ENCODE data around the gene ELAVL1.
"Not testable (repeated sequence)": the region's sequence is repeated elsewhere in the genome, so short reads cannot be mapped to it uniquely, and the experiment has no call there.

The ELAVL1 gene

DNA sequence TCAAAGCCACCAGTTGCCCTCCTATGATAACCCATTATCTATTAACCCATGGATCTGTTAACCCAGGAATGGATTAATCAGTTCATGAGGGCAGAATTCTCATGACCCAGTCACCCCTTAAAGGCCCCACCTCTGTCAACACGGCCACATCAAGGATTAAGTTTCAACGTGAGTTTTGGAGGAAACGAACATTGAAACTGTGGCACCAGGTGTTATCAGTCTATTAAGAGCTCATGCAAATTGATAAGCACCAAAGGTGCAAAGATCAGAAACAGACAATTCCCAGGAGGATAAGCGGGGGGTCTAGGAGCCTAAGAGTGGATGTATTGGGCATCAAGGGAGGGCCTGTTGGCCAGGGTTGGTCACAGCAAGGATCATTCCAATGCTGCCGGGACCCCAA lies 19.9 kb upstream of the ELAVL1 start:
- no peaks in the 10 kb centered on the region for H3K9me3 ChIP-seq
- no peaks in the 10 kb centered on the region for H3K4me1 ChIP-seq (ENCODE audit: control insufficient read depth in 1 of 2, insufficient read depth in 1 of 2, low read depth in 1 of 2, low read length in 1 of 2)
- H3K4me3 ChIP-seq (ENCODE audit: low read depth in 1 of 2, low read length in 1 of 2) = no peak overlapping the region
- TF ChIP-seq, protein P1, sequence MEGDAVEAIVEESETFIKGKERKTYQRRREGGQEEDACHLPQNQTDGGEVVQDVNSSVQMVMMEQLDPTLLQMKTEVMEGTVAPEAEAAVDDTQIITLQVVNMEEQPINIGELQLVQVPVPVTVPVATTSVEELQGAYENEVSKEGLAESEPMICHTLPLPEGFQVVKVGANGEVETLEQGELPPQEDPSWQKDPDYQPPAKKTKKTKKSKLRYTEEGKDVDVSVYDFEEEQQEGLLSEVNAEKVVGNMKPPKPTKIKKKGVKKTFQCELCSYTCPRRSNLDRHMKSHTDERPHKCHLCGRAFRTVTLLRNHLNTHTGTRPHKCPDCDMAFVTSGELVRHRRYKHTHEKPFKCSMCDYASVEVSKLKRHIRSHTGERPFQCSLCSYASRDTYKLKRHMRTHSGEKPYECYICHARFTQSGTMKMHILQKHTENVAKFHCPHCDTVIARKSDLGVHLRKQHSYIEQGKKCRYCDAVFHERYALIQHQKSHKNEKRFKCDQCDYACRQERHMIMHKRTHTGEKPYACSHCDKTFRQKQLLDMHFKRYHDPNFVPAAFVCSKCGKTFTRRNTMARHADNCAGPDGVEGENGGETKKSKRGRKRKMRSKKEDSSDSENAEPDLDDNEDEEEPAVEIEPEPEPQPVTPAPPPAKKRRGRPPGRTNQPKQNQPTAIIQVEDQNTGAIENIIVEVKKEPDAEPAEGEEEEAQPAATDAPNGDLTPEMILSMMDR (IDR thresholded peaks at IDR 0.05) = no peak
- no peak overlapping the region for H3K27ac ChIP-seq
- no peaks in the 10 kb centered on the region for H3K36me3 ChIP-seq
- H3K27me3 ChIP-seq = no peaks in the 10 kb centered on the region

DNA sequence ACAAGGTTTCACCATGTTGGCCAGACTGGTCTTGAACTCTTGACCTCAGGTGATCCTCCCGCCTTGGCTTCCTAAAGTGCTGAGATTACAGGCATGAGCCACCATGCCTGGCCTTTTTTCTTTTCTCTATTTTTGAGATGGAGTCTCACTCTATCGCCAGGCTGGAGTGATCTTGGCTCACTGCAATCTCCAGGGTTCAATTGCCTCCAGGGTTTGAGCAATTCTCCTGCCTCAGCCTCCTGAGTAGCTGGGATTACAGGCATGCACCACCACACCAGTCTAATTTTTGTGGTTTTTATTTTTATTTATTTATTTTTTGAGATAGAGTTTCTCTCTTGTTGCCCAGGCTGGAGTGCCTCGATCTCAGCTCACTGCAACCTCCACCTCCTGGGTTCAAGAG lies 18.8 kb upstream of the ELAVL1 start:
- not testable (repeated sequence) for H3K9me3 ChIP-seq; H3K27ac ChIP-seq; H3K36me3 ChIP-seq; H3K4me1 ChIP-seq (ENCODE audit: control insufficient read depth in 1 of 2, insufficient read depth in 1 of 2, low read depth in 1 of 2, low read length in 1 of 2); H3K4me3 ChIP-seq (ENCODE audit: low read depth in 1 of 2, low read length in 1 of 2); H3K27me3 ChIP-seq

DNA sequence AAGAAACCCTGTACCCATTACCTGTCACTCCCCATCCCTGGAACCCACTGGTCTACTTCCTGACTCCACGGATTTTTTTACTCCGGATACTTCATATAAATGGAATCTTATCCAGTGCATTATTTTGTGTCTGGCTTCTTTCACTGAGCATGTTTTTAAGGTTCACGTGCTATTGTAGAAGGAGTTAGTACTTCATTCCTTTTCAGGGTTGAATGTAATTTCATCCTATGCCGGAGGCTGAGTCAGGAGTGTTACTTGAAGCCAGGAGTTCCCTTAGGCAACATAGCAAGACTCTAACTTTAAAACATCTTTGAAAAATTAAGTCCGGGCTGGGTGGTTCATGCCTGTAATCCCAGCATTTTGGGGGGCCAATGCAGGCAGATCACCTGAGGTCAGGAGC lies 17.9 kb upstream of the ELAVL1 start:
- Histone ChIP-seq H3K9me3 (no peaks in the 10 kb centered on the region), H3K4me1 (ENCODE audit: control insufficient read depth in 1 of 2, insufficient read depth in 1 of 2, low read depth in 1 of 2, low read length in 1 of 2) (no peaks in the 10 kb centered on the region), H3K4me3 (ENCODE audit: low read depth in 1 of 2, low read length in 1 of 2) (no peak overlapping the region)

DNA sequence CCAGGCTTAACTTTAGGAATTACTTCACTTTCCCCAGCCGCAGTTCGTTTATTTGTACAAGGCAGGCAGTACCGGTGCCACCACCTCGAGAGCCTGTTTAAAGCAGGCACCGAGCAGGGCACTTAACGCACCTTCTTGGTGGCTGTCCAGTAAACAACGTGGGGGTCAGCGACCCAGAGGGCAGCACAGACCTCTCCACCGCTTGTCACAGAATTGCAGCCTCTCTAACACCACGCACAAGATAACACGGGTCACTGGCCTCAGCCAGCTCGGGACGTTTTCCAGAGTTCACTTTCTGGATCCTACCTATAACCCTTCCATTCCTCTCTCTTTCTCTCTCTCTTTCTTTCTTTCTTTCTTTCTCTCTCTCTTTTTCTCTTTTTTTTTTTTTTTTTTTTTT lies 16.8 kb upstream of the ELAVL1 start:
- Histone ChIP-seq H3K27ac (no peak overlapping the region), H3K9me3 (no peaks in the 10 kb centered on the region), H3K4me1 (ENCODE audit: control insufficient read depth in 1 of 2, insufficient read depth in 1 of 2, low read depth in 1 of 2, low read length in 1 of 2) (no peaks in the 10 kb centered on the region), H3K4me3 (ENCODE audit: low read depth in 1 of 2, low read length in 1 of 2) (no peak overlapping the region), H3K36me3 (no peaks in the 10 kb centered on the region), H3K27me3 (no peaks in the 10 kb centered on the region)
- TF ChIP-seq, protein P1 (IDR thresholded peaks at IDR 0.05) = no peak

More for the DNA sequence above, 17.9 kb upstream of the ELAVL1 start:
- Histone ChIP-seq H3K27ac (no peak overlapping the region), H3K36me3 (no peaks in the 10 kb centered on the region), H3K27me3 (no peaks in the 10 kb centered on the region)
- TF ChIP-seq, protein P1 (IDR thresholded peaks at IDR 0.05) = no peak

DNA sequence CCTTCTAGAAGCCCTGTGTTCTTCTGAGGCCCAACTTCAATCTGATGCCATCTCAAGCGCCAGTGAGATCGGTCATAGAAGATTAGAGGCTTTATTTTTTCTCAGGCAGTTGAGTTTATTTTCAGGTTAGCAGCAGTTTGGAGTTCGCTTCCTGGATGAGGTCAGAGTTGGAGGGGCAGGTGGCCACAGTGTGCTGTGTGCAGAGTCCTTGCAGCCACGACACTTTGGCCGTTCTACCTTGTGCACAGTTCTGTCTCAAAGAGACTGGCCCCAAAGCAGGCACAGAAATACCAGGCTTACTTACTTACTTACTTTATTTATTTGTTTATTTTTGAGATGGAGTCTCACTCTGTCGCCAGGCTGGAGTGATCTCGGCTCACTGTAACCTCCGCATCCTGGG lies 15.9 kb upstream of the ELAVL1 start:
- Histone ChIP-seq H3K9me3 (no peaks in the 10 kb centered on the region), H3K27me3 (no peaks in the 10 kb centered on the region), H3K4me1 (ENCODE audit: control insufficient read depth in 1 of 2, insufficient read depth in 1 of 2, low read depth in 1 of 2, low read length in 1 of 2) (no peaks in the 10 kb centered on the region), H3K36me3 (no peaks in the 10 kb centered on the region), H3K27ac (no peak overlapping the region), H3K4me3 (ENCODE audit: low read depth in 1 of 2, low read length in 1 of 2) (no peak overlapping the region)
- TF ChIP-seq, protein P1 (IDR thresholded peaks at IDR 0.05) = no peak

DNA sequence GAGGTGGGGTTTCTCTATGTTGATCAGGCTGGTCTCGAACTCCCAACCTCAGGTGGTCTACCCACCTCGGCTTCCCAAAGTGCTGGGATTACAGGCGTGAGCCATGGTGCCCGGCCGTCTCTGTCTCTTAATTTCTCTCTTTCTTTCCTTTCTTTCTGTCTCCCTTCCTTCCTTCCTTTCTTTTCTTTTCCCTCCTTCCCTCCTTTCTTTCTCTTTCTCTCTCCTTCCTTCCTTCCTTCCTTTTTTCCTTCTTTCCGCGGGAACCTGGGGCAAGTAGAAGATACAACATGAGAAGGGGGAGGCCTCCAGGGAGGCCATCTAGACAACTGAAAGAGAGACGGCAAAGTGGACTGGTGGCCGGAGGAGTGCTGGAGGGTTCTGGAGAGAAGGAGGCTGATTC lies 15.2 kb upstream of the ELAVL1 start:
- TF ChIP-seq, protein P1 (IDR thresholded peaks at IDR 0.05) = no peak

More for the DNA sequence above, 15.2 kb upstream of the ELAVL1 start:
- Histone ChIP-seq H3K4me1 (ENCODE audit: control insufficient read depth in 1 of 2, insufficient read depth in 1 of 2, low read depth in 1 of 2, low read length in 1 of 2) (no peaks in the 10 kb centered on the region), H3K4me3 (ENCODE audit: low read depth in 1 of 2, low read length in 1 of 2) (no peak overlapping the region), H3K27ac (no peak overlapping the region), H3K36me3 (no peaks in the 10 kb centered on the region), H3K9me3 (no peaks in the 10 kb centered on the region), H3K27me3 (no peaks in the 10 kb centered on the region)

Data from neutrophil (primary cell).